ENCODE results near the gene ENOX1.

Gene ENOX1

DNA sequence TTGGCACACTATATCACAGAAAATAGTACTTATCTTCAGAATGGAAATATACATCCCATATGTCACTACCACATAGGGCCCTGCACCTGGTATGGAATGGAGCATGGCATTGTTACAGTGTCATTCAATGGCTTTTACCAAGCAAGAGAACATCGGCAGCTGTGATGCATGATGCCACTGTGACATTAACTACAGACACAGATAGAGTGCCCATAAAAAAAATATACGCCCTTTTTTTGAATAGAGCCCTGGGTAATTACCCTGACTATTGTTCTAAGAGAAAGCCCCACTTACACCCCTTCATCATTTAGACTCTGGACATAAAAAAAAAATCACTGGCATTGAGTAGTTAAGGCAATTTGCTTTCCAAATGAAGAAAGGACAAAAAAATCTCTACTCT is 443.1 kb downstream of the ENOX1 start:
- TF ChIP-seq, protein P1, sequence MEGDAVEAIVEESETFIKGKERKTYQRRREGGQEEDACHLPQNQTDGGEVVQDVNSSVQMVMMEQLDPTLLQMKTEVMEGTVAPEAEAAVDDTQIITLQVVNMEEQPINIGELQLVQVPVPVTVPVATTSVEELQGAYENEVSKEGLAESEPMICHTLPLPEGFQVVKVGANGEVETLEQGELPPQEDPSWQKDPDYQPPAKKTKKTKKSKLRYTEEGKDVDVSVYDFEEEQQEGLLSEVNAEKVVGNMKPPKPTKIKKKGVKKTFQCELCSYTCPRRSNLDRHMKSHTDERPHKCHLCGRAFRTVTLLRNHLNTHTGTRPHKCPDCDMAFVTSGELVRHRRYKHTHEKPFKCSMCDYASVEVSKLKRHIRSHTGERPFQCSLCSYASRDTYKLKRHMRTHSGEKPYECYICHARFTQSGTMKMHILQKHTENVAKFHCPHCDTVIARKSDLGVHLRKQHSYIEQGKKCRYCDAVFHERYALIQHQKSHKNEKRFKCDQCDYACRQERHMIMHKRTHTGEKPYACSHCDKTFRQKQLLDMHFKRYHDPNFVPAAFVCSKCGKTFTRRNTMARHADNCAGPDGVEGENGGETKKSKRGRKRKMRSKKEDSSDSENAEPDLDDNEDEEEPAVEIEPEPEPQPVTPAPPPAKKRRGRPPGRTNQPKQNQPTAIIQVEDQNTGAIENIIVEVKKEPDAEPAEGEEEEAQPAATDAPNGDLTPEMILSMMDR (IDR thresholded peaks at IDR 0.05; ENCODE audit: low read depth, low read length), result no peak
- no peak overlapping the region for H3K4me3 ChIP-seq (ENCODE audit: low read depth, low read length)
- in situ Hi-C loops (cut with HindIII; ENCODE audit: low sequenced_read_pairs), result no loop called here
- DNase-seq (ENCODE audit: low read depth, low spot score), result no peak

DNA sequence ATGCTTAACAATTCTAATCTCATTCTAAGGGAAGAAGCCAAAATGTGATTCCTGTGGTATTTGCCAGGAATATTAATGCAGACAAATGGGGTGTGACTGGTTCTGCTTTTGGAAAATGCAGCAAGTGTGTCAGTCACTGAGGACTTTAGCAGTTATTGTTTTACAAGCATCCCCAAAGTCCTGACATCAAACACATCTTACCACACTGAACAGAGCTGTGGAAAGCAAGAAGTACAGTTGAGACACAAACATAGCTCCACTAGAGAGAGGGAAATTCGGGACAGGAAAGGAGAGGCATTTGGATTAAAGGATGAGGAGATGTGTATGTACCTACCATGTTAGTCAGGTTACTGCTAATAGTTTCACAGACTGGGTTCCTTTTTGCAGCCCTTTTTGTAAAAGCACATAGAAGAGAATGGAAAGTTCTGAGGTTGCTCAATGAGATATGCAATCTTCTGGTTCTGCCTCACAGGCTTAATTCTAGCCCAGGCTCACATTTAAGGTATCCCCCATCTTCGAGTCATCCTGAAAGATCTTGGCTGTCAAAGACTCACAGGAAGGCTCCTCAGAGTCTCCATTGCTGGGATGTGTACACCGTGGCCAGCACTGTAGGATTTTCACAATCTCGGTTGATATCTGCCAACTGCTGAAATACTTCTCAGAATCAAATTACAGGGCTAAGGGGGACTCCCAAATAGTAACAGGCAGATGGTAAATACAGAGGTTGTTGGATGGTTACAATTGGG is 446.8 kb downstream of the ENOX1 start:
- TF ChIP-seq, protein P1 (IDR thresholded peaks at IDR 0.05; ENCODE audit: low read depth, low read length), result no peak
- no peak for DNase-seq (ENCODE audit: low read depth, low spot score)
- in situ Hi-C loops (cut with HindIII; ENCODE audit: low sequenced_read_pairs), result no loop called here
- H3K4me3 ChIP-seq (ENCODE audit: low read depth, low read length), result no peak overlapping the region

DNA sequence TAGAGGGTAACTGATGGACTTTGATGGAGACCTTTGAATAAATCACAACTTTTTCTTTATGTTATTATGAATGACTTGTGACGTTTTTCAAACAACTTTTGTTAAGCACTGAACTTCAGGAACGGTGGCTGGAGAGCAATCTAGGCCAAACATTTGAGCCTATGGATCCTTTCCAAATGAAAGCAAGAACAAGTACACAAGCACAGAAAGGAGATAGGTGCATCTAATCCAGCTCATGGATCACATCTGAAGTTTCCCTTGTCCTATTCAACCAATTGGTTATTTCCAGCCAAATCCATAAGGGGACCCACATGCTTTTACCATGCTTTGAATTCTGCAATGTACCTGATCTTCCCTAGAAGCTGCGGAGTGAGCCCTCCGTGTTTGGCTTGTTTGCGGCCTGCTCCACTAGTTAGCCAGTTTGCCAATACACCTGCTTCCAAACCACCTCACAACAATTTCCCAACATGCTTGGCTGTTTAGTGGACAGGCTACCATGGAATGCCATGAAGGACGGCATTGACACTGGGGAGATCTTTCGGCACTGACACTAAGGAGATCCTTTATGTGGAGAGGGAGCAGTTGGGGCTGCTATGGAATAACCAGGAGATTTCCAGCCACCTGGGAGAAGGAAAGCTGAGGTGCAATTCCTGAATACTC is 447.5 kb downstream of the ENOX1 start:
- TF ChIP-seq, protein P1 (IDR thresholded peaks at IDR 0.05; ENCODE audit: low read depth, low read length), result no peak
- in situ Hi-C loops (cut with HindIII; ENCODE audit: low sequenced_read_pairs), result no loop called here
- no peak for DNase-seq (ENCODE audit: low read depth, low spot score)
- no peak overlapping the region for H3K4me3 ChIP-seq (ENCODE audit: low read depth, low read length)

DNA sequence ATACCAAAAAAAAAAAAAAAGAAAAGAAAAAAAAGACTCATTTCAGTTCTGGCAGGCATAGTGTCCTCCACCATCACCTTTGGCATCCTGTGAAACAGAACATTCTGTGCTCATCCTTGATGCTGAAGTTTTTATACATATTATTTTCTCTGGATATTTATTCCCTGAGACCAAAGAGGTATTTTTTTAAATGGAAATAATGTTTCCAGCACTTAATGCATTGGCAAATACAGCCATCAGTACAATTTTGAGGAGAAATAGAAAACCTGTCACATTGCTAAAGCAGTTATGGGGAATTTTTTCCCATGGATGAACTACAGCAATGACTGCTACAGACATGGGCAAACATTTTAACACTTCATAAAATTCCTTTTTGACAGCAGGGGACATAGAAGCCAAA is 451.0 kb downstream of the ENOX1 start:
- in situ Hi-C loops (cut with HindIII; ENCODE audit: low sequenced_read_pairs), result no loop called here
- no peak for DNase-seq (ENCODE audit: low read depth, low spot score)
- TF ChIP-seq, protein P1 (IDR thresholded peaks at IDR 0.05; ENCODE audit: low read depth, low read length), result no peak
- H3K4me3 ChIP-seq (ENCODE audit: low read depth, low read length), result no peak overlapping the region

DNA sequence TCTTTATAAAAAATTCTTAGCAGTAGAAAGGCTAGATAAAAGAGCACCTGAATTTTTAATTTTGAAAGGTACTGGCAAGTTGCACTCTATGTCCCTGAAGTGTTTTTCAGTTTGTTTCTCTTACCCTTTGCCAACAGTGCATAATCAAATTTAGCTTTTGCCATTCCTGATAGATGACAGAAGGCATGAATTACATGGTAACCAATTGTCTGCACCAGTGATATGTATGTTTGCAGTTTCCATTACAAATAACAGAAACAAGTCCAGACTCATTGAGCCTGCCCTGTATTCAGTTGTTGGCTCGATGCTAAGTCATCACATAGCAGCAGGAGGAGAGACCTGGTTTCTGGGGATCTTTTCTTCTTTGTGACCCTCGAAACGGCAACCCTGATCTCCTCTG is 453.6 kb downstream of the ENOX1 start:
- no peak overlapping the region for H3K4me3 ChIP-seq (ENCODE audit: low read depth, low read length)
- TF ChIP-seq, protein P1 (IDR thresholded peaks at IDR 0.05; ENCODE audit: low read depth, low read length), result no peak
- no peak for DNase-seq (ENCODE audit: low read depth, low spot score)
- in situ Hi-C loops (cut with HindIII; ENCODE audit: low sequenced_read_pairs), result no loop called here

DNA sequence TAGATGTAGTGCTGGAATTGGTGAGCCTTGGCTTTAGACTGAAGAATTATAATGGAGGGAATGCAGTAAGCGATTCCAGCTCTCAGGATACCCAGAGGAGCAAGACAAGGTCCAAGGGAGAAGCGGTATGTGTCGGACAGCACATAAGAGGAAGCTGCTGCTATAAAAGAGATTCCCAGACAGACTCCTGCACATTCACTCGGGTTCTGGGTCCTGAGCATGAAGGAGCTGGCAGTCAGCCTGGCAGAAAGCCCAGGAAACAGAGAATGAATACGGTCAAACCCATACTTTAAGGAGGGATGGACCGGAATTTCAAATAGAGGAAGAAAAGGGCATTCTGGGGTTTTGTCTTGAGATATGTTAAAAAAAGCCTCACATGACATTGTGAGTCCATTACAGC is 455.1 kb downstream of the ENOX1 start:
- TF ChIP-seq, protein P1 (IDR thresholded peaks at IDR 0.05; ENCODE audit: low read depth, low read length), result no peak
- no peak overlapping the region for H3K4me3 ChIP-seq (ENCODE audit: low read depth, low read length)
- peak; percentile 41 for DNase-seq (ENCODE audit: low read depth, low spot score)
- in situ Hi-C loops (cut with HindIII; ENCODE audit: low sequenced_read_pairs), result no loop called here
